ENCODE measurements around the gene KIAA0232.
A peak's percentile ranks its signal among the peaks of the same experiment; 100 is the strongest.

- peak in 2 of 3 donors; percentile 42 to 61 for TF ChIP-seq CTCF (IDR thresholded peaks at IDR 0.05)
- TF ChIP-seq EP300 (IDR thresholded peaks at IDR 0.05) = no peak
- peak; percentile 12 for TF ChIP-seq POLR2A (IDR thresholded peaks at IDR 0.05)
Observed at GRCh38 chr4:6909113-6909969, 126.8 kb downstream of the KIAA0232 start, which contains the start of gene TBC1D14.
